ENCODE results near the gene RABGAP1L. TPM values are rescaled to one million over a fixed set of nuclear protein-coding genes. Genes with fewer than 3 reads are reported as not detected.

RABGAP1L gene
- total and polyA plus RNA-seq, 2 donors (not counting 3 experiments of a cell fraction or from before 2014, with no cell fraction given) = 6.4 to 22.2 TPM

- DNase-seq (ENCODE audit: low read depth, low spot score) (no peak), FAIRE-seq (no peak)
- Histone ChIP-seq H3K4me3 (replicated peaks in 1 of 3; ENCODE audit: insufficient read depth in 1 of 3, low read depth in 1 of 3, low read length in 3 of 3) (no peak overlapping the region), H3K9ac (replicated peaks; ENCODE audit: extremely low read depth, insufficient read depth, low read length) (no peak overlapping the region), H3K4me1 (ENCODE audit: control insufficient read depth, extremely low read depth, insufficient read depth, low read length) (no peaks in the 10 kb centered on the region), H3K27ac (ENCODE audit: insufficient read depth, low read depth, low read length) (no peak overlapping the region), H3K36me3 (ENCODE audit: control insufficient read depth in 2 of 2, extremely low read depth in 1 of 2, insufficient read depth in 2 of 2, low read length in 2 of 2) (no peaks in the 10 kb centered on the region), H3K9me3 (replicated peaks; ENCODE audit: control insufficient read depth, insufficient read depth, low read length) (no peaks in the 10 kb centered on the region), H4K20me1 (replicated peaks; ENCODE audit: control insufficient read depth, extremely low read depth, insufficient read depth, low read length) (no peaks in the 10 kb centered on the region), H3K27me3 (ENCODE audit: control insufficient read depth in 2 of 2, insufficient read depth in 2 of 2, low read length in 2 of 2) (no peaks in the 10 kb centered on the region), H3K79me2 (ENCODE audit: control insufficient read depth, insufficient read depth, low read length) (no peaks in the 10 kb centered on the region), H2AFZ (ENCODE audit: low read depth, low read length) (no peak overlapping the region), H3K4me2 (ENCODE audit: insufficient read depth, low read length) (no peak overlapping the region), H3K9me1 (replicated peaks; ENCODE audit: control insufficient read depth, extremely low read depth, insufficient read depth, low read length) (no peaks in the 10 kb centered on the region)
- CTCF ChIA-PET = interaction anchor here (1.1 to 1.3 kb wide), 3 partner anchors 14 to 87 kb away, joined by 3 read pairs; no protein-coding TSS in a partner anchor
- POLR2A ChIA-PET = no interaction called here
- intact Hi-C loops (cut with micrococcal nuclease) (no loop called here), dilution Hi-C loops (cut with MboI; ENCODE audit: extremely low pct_ligation_motif_present, low sequenced_read_pairs) (no loop called here)
- no TSS peak for BruUV-seq (replicated peaks)
- TF ChIP-seq POLR2AphosphoS5 (IDR thresholded peaks at IDR 0.05; ENCODE audit: insufficient read depth, low read depth, low read length) (no peak), JUN (IDR thresholded peaks at IDR 0.05; ENCODE audit: borderline replicate concordance, insufficient read depth, insufficient read length, low read depth) (no peak), GATA2 (IDR thresholded peaks at IDR 0.05; ENCODE audit: insufficient read depth, insufficient read length, low read depth, low read length) (no peak), CTCF (IDR thresholded peaks at IDR 0.05; ENCODE audit: extremely low read depth in 1 of 2, insufficient read depth in 1 of 2, low read depth in 1 of 2, low read length in 2 of 2) (no peak), POLR2A (IDR thresholded peaks at IDR 0.05; ENCODE audit: low read depth, low read length) (no peak), FOS (IDR thresholded peaks at IDR 0.05; ENCODE audit: borderline replicate concordance, insufficient read depth, low read length) (no peak), MAX (IDR thresholded peaks at IDR 0.05; ENCODE audit: insufficient read depth, insufficient read length) (no peak), EZH2 (IDR thresholded peaks at IDR 0.05; ENCODE audit: borderline replicate concordance, low read depth, low read length, severe bottlenecking) (no peak)
These were observed 480.1 kb downstream of the RABGAP1L start for GRCh38 chr1:174639461-174639860.

All from endothelial cell of umbilical vein (primary cell).